AG04449 (cell line): ENCODE measurements around the gene OPHN1.

Source experiments
- CTCF ChIA-PET: fragments of 350-600 bp; formaldehyde crosslinking; extraction: SDS; loops from one replicate; lab custom pipeline; 2021; ENCODE audit warnings: antibody characterized with exemption; lab: Yijun Ruan, JAX
- POLR2A ChIA-PET: fragments of 400-600, 350-600 bp; formaldehyde crosslinking; extraction: SDS; loops from one replicate; lab custom pipeline; 2020; ENCODE audit warnings: antibody characterized with exemption, inconsistent platforms; lab: Yijun Ruan, JAX
- DNase-seq: peaks from one replicate; pipeline ENCODE4 v3.0.0-alpha.2; 2010; ENCODE audit warnings: low read depth, low spot score
- H3K4me3 ChIP-seq: 2 replicates; pipeline ENCODE4 v1.5.1; 2011; ENCODE audit warnings: low read depth, mild to moderate bottlenecking, control low read depth, low read length
- TF ChIP-seq, protein P1 (sequence below): IDR thresholded peaks from one replicate; pipeline ENCODE4 v1.5.1; 2011; ENCODE audit warnings: mild to moderate bottlenecking, moderate library complexity, low read length, control low read depth, inconsistent platforms; ENCODE audit not compliant: insufficient read depth; ENCODE audit errors: missing control alignments

OPHN1 gene

GRCh38 chrX:68139791-68140190 is 293.5 kb downstream of the OPHN1 start:
- no peak overlapping the region for H3K4me3 ChIP-seq
- TF ChIP-seq, protein P1, sequence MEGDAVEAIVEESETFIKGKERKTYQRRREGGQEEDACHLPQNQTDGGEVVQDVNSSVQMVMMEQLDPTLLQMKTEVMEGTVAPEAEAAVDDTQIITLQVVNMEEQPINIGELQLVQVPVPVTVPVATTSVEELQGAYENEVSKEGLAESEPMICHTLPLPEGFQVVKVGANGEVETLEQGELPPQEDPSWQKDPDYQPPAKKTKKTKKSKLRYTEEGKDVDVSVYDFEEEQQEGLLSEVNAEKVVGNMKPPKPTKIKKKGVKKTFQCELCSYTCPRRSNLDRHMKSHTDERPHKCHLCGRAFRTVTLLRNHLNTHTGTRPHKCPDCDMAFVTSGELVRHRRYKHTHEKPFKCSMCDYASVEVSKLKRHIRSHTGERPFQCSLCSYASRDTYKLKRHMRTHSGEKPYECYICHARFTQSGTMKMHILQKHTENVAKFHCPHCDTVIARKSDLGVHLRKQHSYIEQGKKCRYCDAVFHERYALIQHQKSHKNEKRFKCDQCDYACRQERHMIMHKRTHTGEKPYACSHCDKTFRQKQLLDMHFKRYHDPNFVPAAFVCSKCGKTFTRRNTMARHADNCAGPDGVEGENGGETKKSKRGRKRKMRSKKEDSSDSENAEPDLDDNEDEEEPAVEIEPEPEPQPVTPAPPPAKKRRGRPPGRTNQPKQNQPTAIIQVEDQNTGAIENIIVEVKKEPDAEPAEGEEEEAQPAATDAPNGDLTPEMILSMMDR: no peak
- ChIA-PET POLR2A (interaction anchor here (0.6 kb wide), 1 partner anchor 575 kb away, joined by 3 read pairs; no protein-coding TSS in a partner anchor), CTCF (no interaction called here)
- DNase-seq: no peak

DNA sequence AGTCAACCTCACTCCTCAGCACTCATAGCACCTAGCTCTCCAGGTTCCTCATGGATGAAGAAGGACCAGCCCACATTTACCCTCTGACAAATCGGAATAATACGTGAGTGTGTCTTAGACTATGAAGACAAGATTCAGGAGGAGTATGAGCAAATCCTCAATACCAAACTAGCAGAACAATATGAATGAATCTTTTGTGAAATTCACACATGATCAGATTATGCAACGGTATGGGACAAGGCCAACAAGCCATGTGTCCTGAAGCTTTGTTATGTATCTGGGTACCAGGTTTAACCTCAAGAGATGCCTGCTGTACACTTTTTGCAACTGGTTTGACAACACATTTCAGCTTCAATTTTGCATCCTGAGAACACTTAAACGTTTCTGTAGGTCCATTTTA is 300.1 kb downstream of the OPHN1 start:
- no peak for DNase-seq
- no peak overlapping the region for H3K4me3 ChIP-seq
- POLR2A ChIA-PET: no interaction called here
- CTCF ChIA-PET: interaction anchor here (1.2 kb wide), 1 partner anchor 13 kb away, joined by 3 read pairs; no protein-coding TSS in a partner anchor
- TF ChIP-seq, protein P1: no peak

GRCh38 chrX:68132749-68133148 is 300.5 kb downstream of the OPHN1 start:
- TF ChIP-seq, protein P1: no peak
- ChIA-PET POLR2A (no interaction called here), CTCF (no interaction called here)
- no peak overlapping the region for H3K4me3 ChIP-seq
- DNase-seq: no peak

GRCh38 chrX:68121835-68122234 is 311.5 kb downstream of the OPHN1 start:
- ChIA-PET CTCF (no interaction called here), POLR2A (no interaction called here)
- TF ChIP-seq, protein P1: no peak
- no peak overlapping the region for H3K4me3 ChIP-seq
- no peak for DNase-seq

GRCh38 chrX:68121371-68121770 is 311.9 kb downstream of the OPHN1 start:
- ChIA-PET CTCF (no interaction called here), POLR2A (no interaction called here)
- no peak overlapping the region for H3K4me3 ChIP-seq
- DNase-seq: no peak
- TF ChIP-seq, protein P1: no peak

GRCh38 chrX:68115371-68115770 is 317.9 kb downstream of the OPHN1 start:
- POLR2A ChIA-PET: no interaction called here
- H3K4me3 ChIP-seq: no peak overlapping the region
- CTCF ChIA-PET: no interaction called here
- TF ChIP-seq, protein P1: no peak
- no peak for DNase-seq
